HG03432 (cell line): ENCODE results near the gene GNGT1.

Experiments used
- ATAC-seq: cut with Tn5 transposase; IDR thresholded peaks from one replicate; pipeline ENCODE4 v1.9.1; 2021; ENCODE audit warnings: mild to moderate bottlenecking, moderate library complexity; ENCODE audit not compliant: unreplicated experiment

GNGT1 gene

GRCh38 chr7:93906267-93906666 lies at the start of gene GNGT1:
Gene GNGT1, plus strand, starts transcription at chr7:93906567. Its CDS starts 180 bp downstream, at chr7:93906747.
- ATAC-seq, result no peak

GRCh38 chr7:93858857-93859256 lies 47.5 kb upstream of the GNGT1 start:
- ATAC-seq, result no peak

- ATAC-seq, result no peak
Measured at GRCh38 chr7:93860261-93860660, 46.1 kb upstream of the GNGT1 start.

- peak; percentile 42 for ATAC-seq
Measured at GRCh38 chr7:93861325-93861949, 44.9 kb upstream of the GNGT1 start.

- ATAC-seq, result no peak
Measured at GRCh38 chr7:93862651-93863050, 43.7 kb upstream of the GNGT1 start.

- ATAC-seq, result no peak
Measured at GRCh38 chr7:93866886-93867285, 39.5 kb upstream of the GNGT1 start.

GRCh38 chr7:93873998-93874574 lies 32.3 kb upstream of the GNGT1 start:
- no peak for ATAC-seq

- no peak for ATAC-seq
Measured at GRCh38 chr7:93877742-93878141, 28.6 kb upstream of the GNGT1 start.

GRCh38 chr7:93879356-93879755 lies 27.0 kb upstream of the GNGT1 start:
- no peak for ATAC-seq

- ATAC-seq, result no peak
Measured at GRCh38 chr7:93882468-93882867, 23.9 kb upstream of the GNGT1 start.

GRCh38 chr7:93883078-93883916 lies 23.1 kb upstream of the GNGT1 start:
- no peak for ATAC-seq

GRCh38 chr7:93883917-93884345 lies 22.4 kb upstream of the GNGT1 start:
- ATAC-seq, result no peak

- no peak for ATAC-seq
Measured at GRCh38 chr7:93884541-93884940, 21.8 kb upstream of the GNGT1 start.

- no peak for ATAC-seq
Measured at GRCh38 chr7:93889261-93889660, 17.1 kb upstream of the GNGT1 start.

- ATAC-seq, result peak; percentile 73
Measured at GRCh38 chr7:93890041-93890463, 16.3 kb upstream of the GNGT1 start.

GRCh38 chr7:93890464-93891068 lies 15.8 kb upstream of the GNGT1 start, which contains the start of gene TFPI2:
Gene TFPI2, minus strand, starts transcription at chr7:93890753. Its CDS starts 75 bp downstream, at chr7:93890678.
- ATAC-seq, result peak; percentile 61

- ATAC-seq, result no peak
Measured at GRCh38 chr7:93894426-93894825, 11.9 kb upstream of the GNGT1 start.

- ATAC-seq, result no peak
Measured at GRCh38 chr7:93894966-93895640, 11.3 kb upstream of the GNGT1 start.

GRCh38 chr7:93895859-93896600 lies 10.3 kb upstream of the GNGT1 start:
- ATAC-seq, result no peak

GRCh38 chr7:93897680-93898079 lies 8.7 kb upstream of the GNGT1 start:
- ATAC-seq, result no peak
